Calu3 (cell line): ENCODE data around the gene NEK9. TPM values are rescaled to one million over a fixed set of nuclear protein-coding genes. Genes with fewer than 3 reads are reported as not detected.

Experiments
- BruUV-seq: library from RNA; stranded (reverse); fragments of 400-500 nt; replicated peaks from 2 replicates; lab custom pipeline; 2021; lab: Mats Ljungman, UMichigan
- CTCF ChIA-PET: fragments of 300-600 bp; sonication (Branson Sonifier 250); formaldehyde crosslinking; loops from one replicate; lab custom pipeline; 2022; ENCODE audit warnings: antibody characterized with exemption; lab: Charles Lee
- DNase-seq: peaks from one replicate; pipeline ENCODE4 v3.0.0; 2022
- H3K27ac Mint-ChIP-seq: one replicate; pipeline ENCODE4 v1.8.0; 2022; ENCODE audit warnings: mixed read lengths; ENCODE audit not compliant: unreplicated experiment
- H3K27me3 Mint-ChIP-seq: one replicate; pipeline ENCODE4 v1.8.0; 2022; ENCODE audit warnings: mixed read lengths; ENCODE audit not compliant: unreplicated experiment
- H3K36me3 Mint-ChIP-seq: one replicate; pipeline ENCODE4 v1.8.0; 2022; ENCODE audit warnings: mild to moderate bottlenecking, moderate library complexity, mixed read lengths; ENCODE audit not compliant: insufficient read depth, unreplicated experiment
- H3K4me1 Mint-ChIP-seq: one replicate; pipeline ENCODE4 v1.8.0; 2022; ENCODE audit warnings: mild to moderate bottlenecking, low read depth, mixed read lengths; ENCODE audit not compliant: unreplicated experiment
- H3K4me3 Mint-ChIP-seq: one replicate; pipeline ENCODE4 v1.8.0; 2022; ENCODE audit warnings: mild to moderate bottlenecking, low read depth, moderate library complexity, mixed read lengths; ENCODE audit not compliant: unreplicated experiment
- H3K9me3 Mint-ChIP-seq: one replicate; pipeline ENCODE4 v1.8.0; 2022; ENCODE audit warnings: low read depth, mixed read lengths; ENCODE audit not compliant: unreplicated experiment
- CTCF ChIP-seq: fragments of 200-600 bp; IDR thresholded peaks from one replicate; pipeline ENCODE4 v1.8.0; 2022; ENCODE audit warnings: antibody characterized with exemption; ENCODE audit not compliant: unreplicated experiment
- intact Hi-C: fragments of 100-400 bp; cut with micrococcal nuclease; formaldehyde crosslinking; loops from one replicate; pipeline ENCODE4 v1.10.0; 2022; ENCODE audit not compliant: unreplicated experiment
- total RNA-seq: library from RNA; stranded (reverse); gene quantifications from 2 replicates; pipeline ENCODE4 v1.2.3, GENCODE V29; 2022

NEK9 gene
- total RNA-seq, 1 experiment from 2014 or later = 63.4 TPM

- Mint-ChIP-seq H3K4me1 (peaks cover 39% of the 10 kb centered on the region), H3K27me3 (no peaks in the 10 kb centered on the region), H3K36me3 (peaks cover 15% of the 10 kb centered on the region), H3K27ac (no peak overlapping the region), H3K4me3 (no peak overlapping the region), H3K9me3 (no peaks in the 10 kb centered on the region)
- intact Hi-C loops = no loop called here
- CTCF ChIA-PET = no interaction called here
- TF ChIP-seq CTCF = no peak
- no peak for DNase-seq
- no TSS peak for BruUV-seq
Observed at GRCh38 chr14:75044752-75045151, 82.1 kb downstream of the NEK9 start.

- Mint-ChIP-seq H3K36me3 (peaks cover 16% of the 10 kb centered on the region), H3K27me3 (no peaks in the 10 kb centered on the region), H3K4me3 (no peak overlapping the region), H3K27ac (no peak overlapping the region), H3K9me3 (no peaks in the 10 kb centered on the region), H3K4me1 (peaks cover 39% of the 10 kb centered on the region)
- no peak for DNase-seq
- intact Hi-C loops = no loop called here
- CTCF ChIA-PET = no interaction called here
- BruUV-seq = no TSS peak
- TF ChIP-seq CTCF = no peak
Observed at GRCh38 chr14:75044322-75044721, 82.5 kb downstream of the NEK9 start.

GRCh38 chr14:75042035-75042434, 84.8 kb downstream of the NEK9 start:
- Mint-ChIP-seq H3K9me3 (no peaks in the 10 kb centered on the region), H3K4me1 (peaks cover 39% of the 10 kb centered on the region), H3K27me3 (no peaks in the 10 kb centered on the region), H3K27ac (peak overlapping the region; percentile 21), H3K36me3 (peaks cover 21% of the 10 kb centered on the region), H3K4me3 (no peak overlapping the region)
- BruUV-seq = no TSS peak
- no peak for TF ChIP-seq CTCF
- CTCF ChIA-PET = interaction anchor here (0.7 to 1.6 kb wide), 2 partner anchors 22 to 517 kb away, joined by 3 read pairs; partner anchors contain the start of gene ACYP1
- intact Hi-C loops = no loop called here
- no peak for DNase-seq

GRCh38 chr14:75041613-75042012, 85.2 kb downstream of the NEK9 start:
- DNase-seq = peak; percentile 51
- Mint-ChIP-seq H3K4me1 (peaks cover 39% of the 10 kb centered on the region), H3K9me3 (no peaks in the 10 kb centered on the region), H3K27me3 (no peaks in the 10 kb centered on the region), H3K27ac (peak overlapping the region; percentile 21), H3K4me3 (peak overlapping the region; percentile 29), H3K36me3 (peaks cover 23% of the 10 kb centered on the region)
- intact Hi-C loops = no loop called here
- CTCF ChIA-PET = interaction anchor here (0.7 to 1.6 kb wide), 2 partner anchors 22 to 517 kb away, joined by 3 read pairs; partner anchors contain the start of gene ACYP1
- TF ChIP-seq CTCF = no peak
- no TSS peak for BruUV-seq
